COLO668 (cell line): Measurements from ENCODE around the gene FNDC3A.
"Not testable (repeated sequence)": the region's sequence is repeated elsewhere in the genome, so short reads cannot be mapped to it uniquely, and the experiment has no call there.

Experiments
- DNase-seq: peaks from one replicate; lab custom pipeline; 2025; ENCODE audit not compliant: unreplicated experiment; lab: John Stamatoyannopoulos, UW

FNDC3A gene

GRCh38 chr13:49040872-49041271, 65.2 kb downstream of the FNDC3A start:
- no peak for DNase-seq

- DNase-seq: no peak
Measured at GRCh38 chr13:49042476-49042875, 66.8 kb downstream of the FNDC3A start.

GRCh38 chr13:49044008-49044407, 68.3 kb downstream of the FNDC3A start:
- no peak for DNase-seq

GRCh38 chr13:49044836-49045235, 69.1 kb downstream of the FNDC3A start:
- no peak for DNase-seq

GRCh38 chr13:49046002-49046401, 70.3 kb downstream of the FNDC3A start:
- no peak for DNase-seq

GRCh38 chr13:49046519-49046918, 70.8 kb downstream of the FNDC3A start:
- DNase-seq: no peak

GRCh38 chr13:49052813-49053212, 77.1 kb downstream of the FNDC3A start:
- no peak for DNase-seq

GRCh38 chr13:49053215-49053614, 77.5 kb downstream of the FNDC3A start:
- no peak for DNase-seq

- no peak for DNase-seq
Measured at GRCh38 chr13:49053906-49054305, 78.2 kb downstream of the FNDC3A start.

- no peak for DNase-seq
Measured at GRCh38 chr13:49055021-49055420, 79.3 kb downstream of the FNDC3A start.

- DNase-seq: no peak
Measured at GRCh38 chr13:49057176-49057575, 81.5 kb downstream of the FNDC3A start.

GRCh38 chr13:49058761-49059160, 83.0 kb downstream of the FNDC3A start:
- no peak for DNase-seq

- no peak for DNase-seq
Measured at GRCh38 chr13:49060678-49061387, 85.1 kb downstream of the FNDC3A start.

- not testable (repeated sequence) for DNase-seq
Measured at GRCh38 chr13:49061388-49061752, 85.7 kb downstream of the FNDC3A start.

GRCh38 chr13:49062297-49062896, 86.7 kb downstream of the FNDC3A start:
- no peak for DNase-seq

GRCh38 chr13:49063011-49063410, 87.3 kb downstream of the FNDC3A start:
- no peak for DNase-seq

GRCh38 chr13:49063497-49063896, 87.8 kb downstream of the FNDC3A start:
- no peak for DNase-seq

- no peak for DNase-seq
Measured at GRCh38 chr13:49064476-49064875, 88.8 kb downstream of the FNDC3A start.

GRCh38 chr13:49066856-49067255, 91.1 kb downstream of the FNDC3A start:
- DNase-seq: no peak

- DNase-seq: not testable (repeated sequence)
Measured at GRCh38 chr13:49068498-49068897, 92.8 kb downstream of the FNDC3A start.

- DNase-seq: not testable (repeated sequence)
Measured at GRCh38 chr13:49070021-49070420, 94.3 kb downstream of the FNDC3A start.

GRCh38 chr13:49071341-49071937, 95.7 kb downstream of the FNDC3A start:
- no peak for DNase-seq
